PC-9 (cell line): ENCODE measurements around the gene SLCO4A1. TPM values are rescaled to one million over a fixed set of nuclear protein-coding genes. Genes with fewer than 3 reads are reported as not detected.

Experiments used
- BruUV-seq: library from RNA; stranded (reverse); fragments of 400-500 nt; replicated peaks from 2 replicates; lab custom pipeline; 2021; lab: Mats Ljungman, UMichigan
- CTCF ChIA-PET: fragments of 300-600 bp; sonication (Branson Sonifier 250); formaldehyde crosslinking; loops from one replicate; lab custom pipeline; 2022; ENCODE audit warnings: antibody characterized with exemption; lab: Charles Lee
- POLR2A ChIA-PET: fragments of 300-600 bp; sonication (Branson Sonifier 250); formaldehyde crosslinking; loops from one replicate; lab custom pipeline; 2022; ENCODE audit warnings: antibody characterized with exemption; ENCODE audit not compliant: unreplicated experiment; lab: Charles Lee
- DNase-seq, 2 experiments: peaks; one replicate each; pipeline versions ENCODE4 v3.0.0 to v3.0.0-alpha.2; 2015 to 2022; ENCODE audit warnings: mixed read lengths in 1 of 2
- H2AFZ ChIP-seq: fragments of 200-600 bp; sonication (generic); 2 replicates; pipeline ENCODE4 v1.8.1; 2017; ENCODE audit warnings: antibody characterized with exemption
- H3F3A ChIP-seq: fragments of 200-600 bp; sonication (generic); 2 replicates; pipeline ENCODE4 v1.8.1; 2017; ENCODE audit warnings: antibody characterized with exemption, mild to moderate bottlenecking, low read depth; ENCODE audit not compliant: insufficient read depth
- H3K27ac ChIP-seq: fragments of 200-600 bp; sonication (generic); 2 replicates; pipeline ENCODE4 v1.6.1; 2016; ENCODE audit warnings: mixed run types
- H3K27me3 ChIP-seq: fragments of 200-600 bp; sonication (generic); 2 replicates; pipeline ENCODE4 v1.6.1; 2016; ENCODE audit warnings: low read depth, mixed run types; ENCODE audit not compliant: insufficient read depth
- H3K36me3 ChIP-seq: fragments of 200-600 bp; sonication (generic); 2 replicates; pipeline ENCODE4 v1.6.1; 2016; ENCODE audit warnings: low read depth, mixed run types
- H3K4me1 ChIP-seq: fragments of 200-600 bp; sonication (generic); replicated peaks from 2 replicates; pipeline ENCODE4 v1.6.1; 2016; ENCODE audit warnings: mixed run types; ENCODE audit not compliant: insufficient read depth
- H3K4me2 ChIP-seq: fragments of 200-600 bp; sonication (generic); 2 replicates; pipeline ENCODE4 v1.6.1; 2017; ENCODE audit warnings: mixed run types
- H3K4me3 ChIP-seq: fragments of 200-600 bp; sonication (generic); 2 replicates; pipeline ENCODE4 v1.6.1; 2016; ENCODE audit warnings: mixed run types
- H3K79me2 ChIP-seq: fragments of 200-600 bp; sonication (generic); 2 replicates; pipeline ENCODE4 v1.6.1; 2017; ENCODE audit warnings: low read depth, mixed run types
- H3K9me2 ChIP-seq: fragments of 200-600 bp; sonication (generic); 2 replicates; pipeline ENCODE4 v1.8.1; 2017; ENCODE audit warnings: mild to moderate bottlenecking; ENCODE audit not compliant: insufficient read depth
- H3K9me3 ChIP-seq: fragments of 200-600 bp; sonication (generic); 2 replicates; pipeline ENCODE4 v1.8.1; 2016; ENCODE audit warnings: low read depth; ENCODE audit not compliant: insufficient read depth
- H4K20me1 ChIP-seq: fragments of 200-600 bp; sonication (generic); 2 replicates; pipeline ENCODE4 v1.8.1; 2017; ENCODE audit not compliant: insufficient read depth
- CTCF ChIP-seq: fragments of 200-600 bp; sonication (generic); conservative IDR thresholded peaks from 2 replicates; pipeline ENCODE4 v1.6.1; 2017; ENCODE audit warnings: mixed run types, antibody characterized with exemption, mild to moderate bottlenecking, moderate library complexity
- EZH2 ChIP-seq: fragments of 200-600 bp; sonication (generic); IDR thresholded peaks from 2 replicates; pipeline ENCODE4 v1.8.0; 2017; ENCODE audit warnings: antibody characterized with exemption, low read depth
- intact Hi-C: fragments of 100-400 bp; cut with micrococcal nuclease; formaldehyde crosslinking; loops from one replicate; pipeline ENCODE4 v1.10.0; 2022; ENCODE audit not compliant: unreplicated experiment
- total RNA-seq: library from RNA; stranded (reverse); gene quantifications from 2 replicates; pipeline ENCODE4 v1.2.3, GENCODE V29; 2021

SLCO4A1 gene
- total RNA-seq, 1 experiment from 2014 or later, result 19.3 TPM

DNA sequence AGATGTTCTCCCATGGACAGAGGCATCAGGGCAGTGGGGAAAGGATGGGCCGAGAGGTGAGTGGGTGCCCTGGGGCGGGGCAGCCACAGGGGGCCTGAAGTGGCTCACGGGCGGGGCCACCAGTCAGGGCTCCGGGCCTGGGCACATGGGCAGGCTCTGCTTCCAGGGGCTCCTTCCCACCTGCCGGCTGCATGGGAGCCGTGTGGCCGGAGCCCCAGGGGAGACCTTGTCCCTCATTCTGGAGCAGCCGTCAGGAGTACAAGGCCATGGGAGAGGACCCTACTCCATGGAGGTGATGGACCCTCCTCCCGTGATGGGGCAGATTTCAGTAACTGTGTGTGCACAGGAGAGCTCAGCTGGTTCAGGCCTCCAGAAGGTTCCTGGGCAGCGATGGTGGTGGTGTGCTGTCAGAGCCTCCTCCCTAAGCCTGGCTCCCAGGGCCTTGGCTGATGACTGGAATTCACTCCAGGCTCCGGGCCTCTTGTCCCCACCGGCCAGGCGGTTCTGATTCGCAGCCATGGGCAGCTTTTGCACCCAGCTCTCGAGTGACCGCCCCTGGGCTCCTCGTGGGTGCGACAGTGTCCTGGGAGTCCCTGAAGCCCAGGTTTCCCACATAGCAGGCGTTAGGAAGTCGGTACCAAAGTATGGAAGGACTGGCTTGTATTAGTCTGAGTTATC lies 6.2 kb downstream of the SLCO4A1 start:
- CTCF ChIA-PET, result interaction anchor here (0.6 kb wide), 1 partner anchor 164 kb away, joined by 3 read pairs; no protein-coding TSS in a partner anchor
- H3F3A ChIP-seq, result peaks cover 57% of the 10 kb centered on the region; the same call in 1 of the 2 replicates
- no peak overlapping the region for H3K4me2 ChIP-seq
- no peak for TF ChIP-seq EZH2
- no peak overlapping the region for H3K4me3 ChIP-seq
- H3K4me1 ChIP-seq, result peaks cover 73% of the 10 kb centered on the region
- no peaks in the 10 kb centered on the region for H3K9me3 ChIP-seq
- no TSS peak for BruUV-seq
- H3K9me2 ChIP-seq, result no peaks in the 10 kb centered on the region
- intact Hi-C loops, result no loop called here
- peaks cover 20% of the 10 kb centered on the region; the same call in 1 of the 2 replicates for H3K36me3 ChIP-seq
- no peak overlapping the region for H2AFZ ChIP-seq
- no peak overlapping the region for H3K27ac ChIP-seq
- POLR2A ChIA-PET, result no interaction called here
- H4K20me1 ChIP-seq, result peaks cover 91% of the 10 kb centered on the region
- peaks cover 98% of the 10 kb centered on the region for H3K79me2 ChIP-seq
- no peaks in the 10 kb centered on the region for H3K27me3 ChIP-seq
- no peak for DNase-seq

GRCh38 chr20:62649140-62649539 lies 6.8 kb downstream of the SLCO4A1 start:
- H3K4me3 ChIP-seq, result no peak overlapping the region
- intact Hi-C loops, result no loop called here
- H3K9me2 ChIP-seq, result no peaks in the 10 kb centered on the region
- H2AFZ ChIP-seq, result no peak overlapping the region
- ChIA-PET POLR2A (no interaction called here), CTCF (no interaction called here)
- H3K9me3 ChIP-seq, result no peaks in the 10 kb centered on the region
- no peak for DNase-seq
- TF ChIP-seq EZH2, result no peak
- no peak for TF ChIP-seq CTCF
- no peak overlapping the region for H3K27ac ChIP-seq
- peaks cover 20% of the 10 kb centered on the region; the same call in 1 of the 2 replicates for H3K36me3 ChIP-seq
- H3K4me1 ChIP-seq, result peaks cover 67% of the 10 kb centered on the region
- no peak overlapping the region for H3K4me2 ChIP-seq
- no peaks in the 10 kb centered on the region for H3K27me3 ChIP-seq
- BruUV-seq, result no TSS peak
- H3F3A ChIP-seq, result peaks cover 53% of the 10 kb centered on the region; the same call in 1 of the 2 replicates
- H3K79me2 ChIP-seq, result peaks cover 98% of the 10 kb centered on the region
- peaks cover 92% of the 10 kb centered on the region for H4K20me1 ChIP-seq

GRCh38 chr20:62650551-62651284 lies 8.4 kb downstream of the SLCO4A1 start:
- POLR2A ChIA-PET, result no interaction called here
- Histone ChIP-seq H3K4me1 (peaks cover 51% of the 10 kb centered on the region), H4K20me1 (peaks cover 93% of the 10 kb centered on the region), H3K9me3 (no peaks in the 10 kb centered on the region), H3K4me3 (no peak overlapping the region), H3K79me2 (peaks cover 98% of the 10 kb centered on the region), H3K4me2 (0 out of 2 replicates have a peak overlapping the region, but pooled peaks have one; percentile 39), H2AFZ (no peak overlapping the region), H3K27me3 (no peaks in the 10 kb centered on the region), H3K27ac (0 out of 2 replicates have a peak overlapping the region, but pooled peaks have one; percentile 43), H3K36me3 (0 out of 2 replicates have a peak, but pooled peaks cover 23% of the 10 kb centered on the region), H3F3A (peaks cover 46% of the 10 kb centered on the region; the same call in 1 of the 2 replicates), H3K9me2 (no peaks in the 10 kb centered on the region)
- BruUV-seq, result TSS peak; percentile 54
- DNase-seq, result no peak
- no peak for TF ChIP-seq CTCF
- no peak for TF ChIP-seq EZH2
- intact Hi-C loops, result loop anchor here (5.0 kb wide), 1 partner anchor 348 kb away; the partner anchor contains the start of gene ADRM1
- CTCF ChIA-PET, result no interaction called here
